ENCODE data around the gene SDF2L1. TPM values are rescaled to one million over a fixed set of nuclear protein-coding genes. Genes with fewer than 3 reads are reported as not detected.

The SDF2L1 gene
- total RNA-seq, 1 donor from 2014 or later, result 41.3 TPM

DNA sequence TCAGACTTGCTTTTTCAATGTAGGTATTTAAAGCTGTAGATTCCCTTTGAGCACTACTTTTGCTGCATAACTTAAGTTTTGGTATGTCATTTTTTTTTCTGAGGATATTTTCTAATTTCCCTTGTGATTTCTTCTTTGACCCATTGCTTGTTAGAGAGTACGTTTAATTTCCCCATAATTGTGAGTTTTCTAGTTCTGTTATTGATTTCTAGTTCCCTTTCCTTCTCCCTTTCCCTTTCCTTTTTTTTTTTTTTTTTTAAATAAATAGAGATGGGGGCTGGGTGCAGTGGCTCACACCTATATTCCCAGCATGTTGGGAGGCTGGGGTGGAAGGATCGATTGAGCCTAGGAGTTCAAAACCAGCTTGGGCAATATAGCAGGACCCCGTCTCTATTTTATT is 43.8 kb upstream of the SDF2L1 start:
- Histone ChIP-seq H3K4me3 (no peak overlapping the region), H3K9me3 (no peaks in the 10 kb centered on the region), H3K27ac (no peak overlapping the region), H3K27me3 (no peaks in the 10 kb centered on the region), H3K36me3 (peaks cover 40% of the 10 kb centered on the region), H3K4me1 (no peaks in the 10 kb centered on the region)
- intact Hi-C loops (cut with DNase I), result no loop called here
- TF ChIP-seq, protein P1, sequence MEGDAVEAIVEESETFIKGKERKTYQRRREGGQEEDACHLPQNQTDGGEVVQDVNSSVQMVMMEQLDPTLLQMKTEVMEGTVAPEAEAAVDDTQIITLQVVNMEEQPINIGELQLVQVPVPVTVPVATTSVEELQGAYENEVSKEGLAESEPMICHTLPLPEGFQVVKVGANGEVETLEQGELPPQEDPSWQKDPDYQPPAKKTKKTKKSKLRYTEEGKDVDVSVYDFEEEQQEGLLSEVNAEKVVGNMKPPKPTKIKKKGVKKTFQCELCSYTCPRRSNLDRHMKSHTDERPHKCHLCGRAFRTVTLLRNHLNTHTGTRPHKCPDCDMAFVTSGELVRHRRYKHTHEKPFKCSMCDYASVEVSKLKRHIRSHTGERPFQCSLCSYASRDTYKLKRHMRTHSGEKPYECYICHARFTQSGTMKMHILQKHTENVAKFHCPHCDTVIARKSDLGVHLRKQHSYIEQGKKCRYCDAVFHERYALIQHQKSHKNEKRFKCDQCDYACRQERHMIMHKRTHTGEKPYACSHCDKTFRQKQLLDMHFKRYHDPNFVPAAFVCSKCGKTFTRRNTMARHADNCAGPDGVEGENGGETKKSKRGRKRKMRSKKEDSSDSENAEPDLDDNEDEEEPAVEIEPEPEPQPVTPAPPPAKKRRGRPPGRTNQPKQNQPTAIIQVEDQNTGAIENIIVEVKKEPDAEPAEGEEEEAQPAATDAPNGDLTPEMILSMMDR (IDR thresholded peaks at IDR 0.05), result no peak
- DNase-seq, result no peak
- no peak for ATAC-seq

DNA sequence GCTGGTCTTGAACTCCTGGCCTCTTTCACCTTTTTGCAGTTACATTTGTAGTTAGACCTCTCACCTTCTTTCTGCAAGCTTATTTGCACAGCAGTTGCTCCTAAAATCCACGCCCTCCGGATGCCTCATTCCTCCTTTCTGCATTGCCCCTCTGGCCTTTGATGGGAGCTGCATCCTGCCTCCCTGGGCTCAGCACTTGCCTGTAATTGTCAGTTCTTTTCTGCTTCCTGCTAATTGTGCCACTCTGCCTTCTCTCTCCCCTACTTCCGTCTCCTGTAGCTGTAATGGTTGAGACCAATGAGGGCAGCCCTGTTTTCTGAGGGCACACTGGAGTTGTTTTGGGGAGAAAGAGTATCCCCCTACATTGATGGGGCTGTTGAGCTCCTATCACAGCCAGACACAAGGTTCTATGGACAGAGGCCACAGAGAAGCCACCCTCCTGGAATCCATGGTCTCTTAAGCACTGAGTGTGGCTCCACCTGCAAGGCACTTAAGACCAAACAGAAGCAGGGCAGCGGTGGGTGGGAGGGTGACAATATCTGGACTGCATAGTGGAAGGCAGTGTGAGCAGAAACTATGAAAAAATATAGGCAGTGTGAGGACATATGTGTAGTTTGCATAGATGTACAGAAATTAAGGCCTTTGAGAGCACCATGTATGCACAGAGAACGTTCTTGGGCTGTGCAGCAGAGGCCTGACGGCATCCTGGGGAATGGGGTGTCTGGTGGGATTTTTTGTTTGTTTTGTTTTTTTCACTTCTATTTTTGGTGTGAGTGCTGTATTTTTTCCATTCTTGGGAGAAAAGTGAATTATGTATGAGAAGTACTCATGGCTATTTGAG is 42.8 kb upstream of the SDF2L1 start:
- no peak overlapping the region for H3K27ac ChIP-seq
- no peak for ATAC-seq
- H3K4me3 ChIP-seq, result no peak overlapping the region
- TF ChIP-seq, protein P1 (IDR thresholded peaks at IDR 0.05), result no peak
- H3K36me3 ChIP-seq, result peaks cover 30% of the 10 kb centered on the region
- no peaks in the 10 kb centered on the region for H3K4me1 ChIP-seq
- DNase-seq, result no peak
- intact Hi-C loops (cut with DNase I), result no loop called here
- H3K9me3 ChIP-seq, result no peaks in the 10 kb centered on the region
- no peaks in the 10 kb centered on the region for H3K27me3 ChIP-seq

DNA sequence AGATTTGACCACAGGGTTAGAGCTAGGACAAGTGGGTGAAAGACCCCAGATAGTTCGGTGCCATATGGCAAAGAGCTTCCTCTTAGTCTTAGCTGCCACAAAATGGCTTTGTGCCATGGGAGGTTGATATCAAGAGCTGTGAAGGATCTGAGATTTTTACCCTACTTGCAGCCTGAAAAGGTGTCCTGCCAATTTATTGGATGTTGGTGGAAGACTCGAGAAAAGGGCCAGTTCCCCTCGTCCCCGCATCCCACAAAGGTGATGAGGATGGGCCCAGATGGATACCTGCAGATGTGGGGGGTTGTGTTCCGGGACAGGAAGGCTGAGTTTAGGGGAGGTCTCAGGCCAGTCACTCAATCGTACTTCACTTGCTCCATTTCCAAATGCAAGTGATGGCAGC is 39.5 kb upstream of the SDF2L1 start:
- TF ChIP-seq, protein P1 (IDR thresholded peaks at IDR 0.05), result no peak
- Histone ChIP-seq H3K9me3 (no peaks in the 10 kb centered on the region), H3K4me3 (no peak overlapping the region), H3K36me3 (peaks cover 9% of the 10 kb centered on the region), H3K27me3 (no peaks in the 10 kb centered on the region), H3K27ac (no peak overlapping the region), H3K4me1 (no peaks in the 10 kb centered on the region)
- ATAC-seq (no peak), DNase-seq (no peak)
- intact Hi-C loops (cut with DNase I), result no loop called here

DNA sequence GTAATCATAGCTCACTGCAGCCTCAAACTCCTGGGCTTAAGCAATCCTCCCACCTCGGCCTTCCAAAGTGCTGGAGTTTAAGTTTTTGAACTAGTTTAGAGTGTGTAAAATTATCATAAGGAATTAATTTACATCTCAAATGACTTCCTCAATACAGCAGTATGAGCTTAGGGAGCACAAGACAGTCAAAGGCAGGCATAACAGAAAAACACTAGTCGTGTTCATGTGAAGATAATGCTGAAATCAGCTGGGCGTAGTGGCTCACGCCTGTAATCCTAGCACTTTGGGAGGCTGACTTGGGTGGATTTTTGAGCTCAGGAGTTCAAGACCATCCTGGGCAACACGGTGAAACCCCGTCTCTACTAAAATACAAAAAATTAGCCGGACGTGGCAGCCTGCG is 38.1 kb upstream of the SDF2L1 start:
- intact Hi-C loops (cut with DNase I), result no loop called here
- H3K36me3 ChIP-seq, result peaks cover 5% of the 10 kb centered on the region
- H3K4me1 ChIP-seq, result no peaks in the 10 kb centered on the region

DNA sequence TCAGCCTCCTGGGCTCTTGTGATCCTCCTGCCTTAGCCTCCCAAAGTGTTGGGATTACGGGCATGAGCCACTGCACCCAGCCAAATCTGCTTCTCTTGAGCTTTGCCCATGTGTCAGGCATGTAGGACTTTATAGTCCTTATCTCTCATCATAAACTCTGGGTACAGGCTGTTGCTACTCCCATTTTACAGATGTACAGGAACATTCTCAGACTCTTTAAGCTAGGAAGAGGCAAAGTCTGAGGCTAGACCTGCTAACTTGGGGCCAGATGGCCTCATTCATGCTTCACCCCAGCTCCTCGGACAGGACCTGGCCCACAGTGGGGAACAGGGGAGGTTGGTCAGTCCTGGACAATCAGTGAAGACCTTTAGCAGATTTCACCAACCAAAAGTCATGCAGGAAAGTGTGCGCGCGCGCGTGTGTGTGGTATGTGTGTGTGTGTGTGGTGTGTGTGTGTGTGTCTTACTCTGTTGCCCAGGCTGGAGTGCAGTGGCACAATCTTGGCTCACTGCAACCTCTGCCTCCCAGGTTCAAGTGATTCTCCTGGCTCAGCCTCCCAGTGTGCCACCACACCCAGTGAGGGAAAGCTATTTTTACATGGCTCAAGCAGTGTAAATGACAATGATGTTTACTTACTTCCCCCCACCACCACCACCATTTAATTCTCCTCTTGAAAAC is 36.1 kb upstream of the SDF2L1 start:
- H3K9me3 ChIP-seq, result no peaks in the 10 kb centered on the region
- TF ChIP-seq, protein P1 (IDR thresholded peaks at IDR 0.05), result no peak
- intact Hi-C loops (cut with DNase I), result no loop called here
- no peak for ATAC-seq
- H3K27me3 ChIP-seq, result no peaks in the 10 kb centered on the region
- H3K4me1 ChIP-seq, result no peaks in the 10 kb centered on the region
- no peak for DNase-seq
- H3K27ac ChIP-seq, result no peak overlapping the region
- peaks cover 5% of the 10 kb centered on the region for H3K36me3 ChIP-seq
- no peak overlapping the region for H3K4me3 ChIP-seq

More for the DNA sequence above, 38.1 kb upstream of the SDF2L1 start:
- no peak overlapping the region for H3K4me3 ChIP-seq
- no peak overlapping the region for H3K27ac ChIP-seq
- no peak for DNase-seq
- TF ChIP-seq, protein P1 (IDR thresholded peaks at IDR 0.05), result no peak
- no peak for ATAC-seq
- no peaks in the 10 kb centered on the region for H3K27me3 ChIP-seq
- no peaks in the 10 kb centered on the region for H3K9me3 ChIP-seq

Data from upper lobe of right lung (tissue), 1 donor.